ENCODE data around the gene SP1. TPM values are rescaled to one million over a fixed set of nuclear protein-coding genes. Genes with fewer than 3 reads are reported as not detected.
"Not testable (repeated sequence)": the region's sequence is repeated elsewhere in the genome, so short reads cannot be mapped to it uniquely, and the experiment has no call there.

Gene SP1
- total and polyA plus RNA-seq, 3 experiments from 2014 or later: 6.6 to 63.3 (median 61.1) TPM

DNA sequence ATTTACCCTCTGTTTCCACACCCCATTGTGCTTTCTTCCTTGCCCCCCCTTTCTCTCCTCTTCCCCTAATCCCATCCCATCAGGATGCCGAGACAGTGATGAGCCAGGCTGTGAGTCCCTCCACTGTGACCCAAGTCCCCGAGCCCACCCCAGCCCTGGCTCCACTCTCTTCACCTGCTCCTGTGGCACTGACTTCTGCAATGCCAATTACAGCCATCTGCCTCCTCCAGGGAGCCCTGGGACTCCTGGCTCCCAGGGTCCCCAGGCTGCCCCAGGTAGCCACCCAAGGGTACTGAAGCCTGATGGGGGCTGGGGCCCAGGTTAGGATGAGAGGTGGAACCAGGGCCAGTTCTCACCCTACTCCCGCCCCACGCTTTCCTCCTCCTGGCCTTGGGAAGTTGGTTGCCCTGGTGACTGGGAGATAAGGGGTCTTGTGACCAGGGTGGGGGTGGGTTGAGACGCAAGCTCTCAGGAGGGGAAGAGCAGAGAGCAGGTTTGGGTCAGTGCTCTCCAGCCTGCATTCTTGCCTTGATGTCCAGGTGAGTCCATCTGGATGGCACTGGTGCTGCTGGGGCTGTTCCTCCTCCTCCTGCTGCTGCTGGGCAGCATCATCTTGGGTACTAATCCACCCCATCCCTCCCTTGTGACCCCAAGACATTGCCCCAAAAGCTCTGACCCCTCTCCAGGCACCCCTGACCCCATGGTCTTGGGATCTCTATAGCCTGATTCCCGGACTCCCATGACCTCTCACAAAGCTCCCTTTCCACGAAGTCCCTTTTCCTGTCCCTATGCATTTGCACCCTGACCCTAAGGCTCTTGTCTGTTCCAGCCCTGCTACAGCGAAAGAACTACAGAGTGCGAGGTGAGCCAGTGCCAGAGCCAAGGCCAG lies 44.9 kb downstream of the SP1 start:
- ChIA-PET POLR2A (interaction anchor here (0.5 to 0.9 kb wide), 2 partner anchors 33 to 77 kb away, joined by 3 to 5 read pairs; no protein-coding TSS in a partner anchor), CTCF (interaction anchor here (1.3 to 7.1 kb wide), 3 partner anchors 73 to 104 kb away, joined by 4 to 121 read pairs (median 7); partner anchors contain the start of gene AAAS)

GRCh38 chr12:53425515-53426150 lies 45.7 kb downstream of the SP1 start:
- ChIA-PET CTCF (interaction anchor here (1.3 to 7.1 kb wide), 3 partner anchors 73 to 104 kb away, joined by 4 to 121 read pairs (median 7); partner anchors contain the start of gene AAAS), POLR2A (interaction anchor here (0.9 kb wide), 1 partner anchor 77 kb away, joined by 3 read pairs; no protein-coding TSS in a partner anchor)
- Histone ChIP-seq H3K4me1 (ENCODE audit: insufficient read depth, low read length) (peaks cover 4% of the 10 kb centered on the region), H3K4me3 (ENCODE audit: low read length) (no peak overlapping the region), H3K36me3 (ENCODE audit: insufficient read depth, low read length) (no peaks in the 10 kb centered on the region), H3K27me3 (ENCODE audit: insufficient read depth, low read length, poor library complexity, severe bottlenecking) (no peaks in the 10 kb centered on the region), H3K9me3 (ENCODE audit: low read length) (no peaks in the 10 kb centered on the region), H3K27ac (ENCODE audit: low read depth, low read length) (peak overlapping the region; percentile 81)
- no peaks in the 10 kb centered on the region for H3K9me3 Mint-ChIP-seq
- peaks cover 5 to 6% (median 5%) of the 10 kb centered on the region in 3 donors for H3K4me1 Mint-ChIP-seq
- H3K4me3 Mint-ChIP-seq: no peak overlapping the region
- DNase-seq: no peak
- no peak overlapping the region for H3K27ac Mint-ChIP-seq
- H3K27me3 Mint-ChIP-seq: no peaks in the 10 kb centered on the region
- H3K36me3 Mint-ChIP-seq: no peaks in the 10 kb centered on the region

More for the DNA sequence above, 44.9 kb downstream of the SP1 start:
- Mint-ChIP-seq H3K4me1 (peaks cover 5 to 6% (median 5%) of the 10 kb centered on the region in 3 donors), H3K36me3 (no peaks in the 10 kb centered on the region), H3K9me3 (no peaks in the 10 kb centered on the region), H3K27me3 (no peaks in the 10 kb centered on the region), H3K27ac (no peak overlapping the region), H3K4me3 (no peak overlapping the region)
- Histone ChIP-seq H3K4me1 (ENCODE audit: insufficient read depth, low read length) (peaks cover 4% of the 10 kb centered on the region), H3K27me3 (ENCODE audit: insufficient read depth, low read length, poor library complexity, severe bottlenecking) (no peaks in the 10 kb centered on the region), H3K9me3 (ENCODE audit: low read length) (no peaks in the 10 kb centered on the region), H3K4me3 (ENCODE audit: low read length) (no peak overlapping the region), H3K36me3 (ENCODE audit: insufficient read depth, low read length) (no peaks in the 10 kb centered on the region), H3K27ac (ENCODE audit: low read depth, low read length) (peak overlapping the region; percentile 81)
- DNase-seq: no peak

DNA sequence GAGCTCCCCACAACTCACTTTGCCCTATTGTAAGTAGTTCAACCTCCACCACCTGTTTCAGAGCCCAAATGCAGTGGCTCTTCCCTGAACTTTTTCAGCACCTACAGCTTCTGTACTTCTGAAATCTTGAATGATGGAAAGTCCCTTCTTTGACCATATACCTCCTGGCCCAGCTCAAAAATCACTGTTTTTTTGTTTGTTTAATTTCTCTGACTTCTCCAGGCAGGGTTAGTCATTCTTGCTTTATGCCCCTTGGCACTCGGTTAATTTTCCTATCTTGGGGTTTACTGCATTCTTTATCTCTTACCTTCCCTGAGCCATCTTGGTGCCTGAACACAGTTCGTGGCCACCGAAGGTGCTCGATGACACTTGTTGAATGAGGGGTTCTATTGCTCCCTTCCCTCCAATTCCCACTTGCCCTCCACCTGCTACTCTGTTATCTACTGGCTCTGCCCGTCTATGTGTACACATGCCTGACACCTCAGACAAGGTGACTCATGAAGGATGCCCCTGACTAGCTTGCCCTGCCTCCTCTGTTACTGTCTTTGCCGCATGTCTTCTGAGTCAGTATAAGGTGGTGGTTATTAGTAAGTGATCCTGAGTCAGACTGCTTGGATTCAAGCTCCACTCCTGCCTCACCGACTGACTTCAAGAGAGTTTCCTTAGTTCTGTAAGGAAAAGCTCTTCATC lies 48.1 kb downstream of the SP1 start:
- Histone ChIP-seq H3K4me3 (ENCODE audit: low read length) (no peak overlapping the region), H3K9me3 (ENCODE audit: low read length) (no peaks in the 10 kb centered on the region), H3K27me3 (ENCODE audit: insufficient read depth, low read length, poor library complexity, severe bottlenecking) (no peaks in the 10 kb centered on the region), H3K36me3 (ENCODE audit: insufficient read depth, low read length) (no peaks in the 10 kb centered on the region), H3K27ac (ENCODE audit: low read depth, low read length) (no peak overlapping the region), H3K4me1 (ENCODE audit: insufficient read depth, low read length) (no peaks in the 10 kb centered on the region)
- POLR2A ChIA-PET: interaction anchor here (0.6 kb wide), 1 partner anchor 42 kb away, joined by 9 read pairs; no protein-coding TSS in a partner anchor
- Mint-ChIP-seq H3K9me3 (no peaks in the 10 kb centered on the region), H3K4me3 (no peak overlapping the region), H3K4me1 (no peaks in the 10 kb centered on the region), H3K27ac (peak overlapping the region in 2 of 8 donors; percentile 15 to 19), H3K36me3 (no peaks in the 10 kb centered on the region), H3K27me3 (no peaks in the 10 kb centered on the region)
- CTCF ChIA-PET: interaction anchor here (0.6 to 1.4 kb wide), 3 partner anchors 47 to 76 kb away, joined by 3 to 4 read pairs (median 3); no protein-coding TSS in a partner anchor
- no peak for DNase-seq

DNA sequence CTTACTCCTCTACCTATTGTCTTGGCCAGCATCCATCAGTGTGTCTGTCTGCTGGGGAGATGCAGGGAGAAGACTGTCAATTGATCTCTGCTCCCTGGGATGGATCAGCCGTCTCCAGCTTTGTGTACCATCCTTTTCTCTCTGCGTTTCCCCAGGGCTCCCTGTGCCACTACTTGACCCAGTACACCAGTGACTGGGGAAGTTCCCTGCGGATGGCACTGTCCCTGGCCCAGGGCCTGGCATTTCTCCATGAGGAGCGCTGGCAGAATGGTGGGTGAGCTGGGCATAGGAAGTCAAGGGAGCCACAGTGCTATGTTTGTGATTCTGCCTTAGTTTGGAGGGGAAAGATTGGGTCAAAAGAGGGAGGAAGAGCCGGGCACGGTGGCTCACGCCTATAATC lies 48.8 kb downstream of the SP1 start:
- no peak overlapping the region for H3K27ac ChIP-seq (ENCODE audit: low read depth, low read length)
- H3K4me1 ChIP-seq (ENCODE audit: insufficient read depth, low read length): no peaks in the 10 kb centered on the region
- H3K27me3 Mint-ChIP-seq: no peaks in the 10 kb centered on the region
- no peaks in the 10 kb centered on the region for H3K27me3 ChIP-seq (ENCODE audit: insufficient read depth, low read length, poor library complexity, severe bottlenecking)
- H3K27ac Mint-ChIP-seq: no peak overlapping the region
- H3K9me3 ChIP-seq (ENCODE audit: low read length): no peaks in the 10 kb centered on the region
- no peaks in the 10 kb centered on the region for H3K9me3 Mint-ChIP-seq
- ChIA-PET POLR2A (no interaction called here), CTCF (interaction anchor here (0.6 to 1.0 kb wide), 2 partner anchors 47 to 77 kb away, joined by 3 read pairs; no protein-coding TSS in a partner anchor)
- H3K4me3 ChIP-seq (ENCODE audit: low read length): no peak overlapping the region
- H3K4me1 Mint-ChIP-seq: no peaks in the 10 kb centered on the region
- H3K36me3 ChIP-seq (ENCODE audit: insufficient read depth, low read length): no peaks in the 10 kb centered on the region
- H3K4me3 Mint-ChIP-seq: peak overlapping the region in 1 of 7 donors; percentile 18
- no peaks in the 10 kb centered on the region for H3K36me3 Mint-ChIP-seq
- DNase-seq: no peak

GRCh38 chr12:53430116-53430515 lies 50.1 kb downstream of the SP1 start:
- no peak for DNase-seq
- POLR2A ChIA-PET: no interaction called here
- H3K27me3 Mint-ChIP-seq: no peaks in the 10 kb centered on the region
- Histone ChIP-seq H3K36me3 (ENCODE audit: insufficient read depth, low read length) (no peaks in the 10 kb centered on the region), H3K27ac (ENCODE audit: low read depth, low read length) (no peak overlapping the region), H3K27me3 (ENCODE audit: insufficient read depth, low read length, poor library complexity, severe bottlenecking) (no peaks in the 10 kb centered on the region), H3K4me3 (ENCODE audit: low read length) (no peak overlapping the region), H3K9me3 (ENCODE audit: low read length) (no peaks in the 10 kb centered on the region), H3K4me1 (ENCODE audit: insufficient read depth, low read length) (no peaks in the 10 kb centered on the region)
- H3K27ac Mint-ChIP-seq: no peak overlapping the region
- no peaks in the 10 kb centered on the region for H3K4me1 Mint-ChIP-seq
- no peaks in the 10 kb centered on the region for H3K9me3 Mint-ChIP-seq
- H3K36me3 Mint-ChIP-seq: no peaks in the 10 kb centered on the region
- no peak overlapping the region for H3K4me3 Mint-ChIP-seq
- CTCF ChIA-PET: interaction anchor here (0.7 to 1.1 kb wide), 2 partner anchors 46 to 78 kb away, joined by 3 read pairs; no protein-coding TSS in a partner anchor

GRCh38 chr12:53431187-53431586 lies 51.2 kb downstream of the SP1 start:
- Mint-ChIP-seq H3K36me3 (no peaks in the 10 kb centered on the region), H3K27me3 (no peaks in the 10 kb centered on the region), H3K27ac (no peak overlapping the region), H3K4me1 (no peaks in the 10 kb centered on the region), H3K4me3 (no peak overlapping the region), H3K9me3 (no peaks in the 10 kb centered on the region)
- Histone ChIP-seq H3K27ac (ENCODE audit: low read depth, low read length) (no peak overlapping the region), H3K4me3 (ENCODE audit: low read length) (no peak overlapping the region), H3K9me3 (ENCODE audit: low read length) (no peaks in the 10 kb centered on the region), H3K27me3 (ENCODE audit: insufficient read depth, low read length, poor library complexity, severe bottlenecking) (no peaks in the 10 kb centered on the region), H3K4me1 (ENCODE audit: insufficient read depth, low read length) (no peaks in the 10 kb centered on the region), H3K36me3 (ENCODE audit: insufficient read depth, low read length) (no peaks in the 10 kb centered on the region)
- no peak for DNase-seq
- ChIA-PET CTCF (interaction anchor here (2.6 kb wide), 1 partner anchor 79 kb away, joined by 10 read pairs; no protein-coding TSS in a partner anchor), POLR2A (no interaction called here)

- H3K27ac Mint-ChIP-seq; H3K9me3 ChIP-seq (ENCODE audit: low read length); H3K36me3 Mint-ChIP-seq; H3K4me1 ChIP-seq (ENCODE audit: insufficient read depth, low read length); H3K27ac ChIP-seq (ENCODE audit: low read depth, low read length); CTCF ChIA-PET; H3K9me3 Mint-ChIP-seq; H3K4me1 Mint-ChIP-seq; POLR2A ChIA-PET; H3K27me3 Mint-ChIP-seq; H3K36me3 ChIP-seq (ENCODE audit: insufficient read depth, low read length); H3K4me3 ChIP-seq (ENCODE audit: low read length); H3K27me3 ChIP-seq (ENCODE audit: insufficient read depth, low read length, poor library complexity, severe bottlenecking); H3K4me3 Mint-ChIP-seq; DNase-seq: not testable (repeated sequence)
Measured at GRCh38 chr12:53435326-53435725, 55.4 kb downstream of the SP1 start.
